Fibroblast of lung (primary cell): ENCODE measurements around the gene UBA3.

Experiments
- EZH2 ChIP-seq: IDR thresholded peaks from 2 replicates; pipeline ENCODE4 v1.5.1; 2012; ENCODE audit warnings: low read length, control low read depth, mild to moderate bottlenecking; ENCODE audit errors: missing control alignments
- TF ChIP-seq, protein P1 (sequence below), 2 donors: IDR thresholded peaks in 1 of 2; conservative IDR thresholded peaks in 1 of 2; 1 replicate in 1 of 2; 2 replicates in 1 of 2; pipeline ENCODE4 v1.5.1; 2011 to 2012; ENCODE audit warnings: low read length in 2 of 2, control low read depth in 1 of 2, inconsistent platforms in 1 of 2, low read depth in 1 of 2, mild to moderate bottlenecking in 1 of 2

DNA sequence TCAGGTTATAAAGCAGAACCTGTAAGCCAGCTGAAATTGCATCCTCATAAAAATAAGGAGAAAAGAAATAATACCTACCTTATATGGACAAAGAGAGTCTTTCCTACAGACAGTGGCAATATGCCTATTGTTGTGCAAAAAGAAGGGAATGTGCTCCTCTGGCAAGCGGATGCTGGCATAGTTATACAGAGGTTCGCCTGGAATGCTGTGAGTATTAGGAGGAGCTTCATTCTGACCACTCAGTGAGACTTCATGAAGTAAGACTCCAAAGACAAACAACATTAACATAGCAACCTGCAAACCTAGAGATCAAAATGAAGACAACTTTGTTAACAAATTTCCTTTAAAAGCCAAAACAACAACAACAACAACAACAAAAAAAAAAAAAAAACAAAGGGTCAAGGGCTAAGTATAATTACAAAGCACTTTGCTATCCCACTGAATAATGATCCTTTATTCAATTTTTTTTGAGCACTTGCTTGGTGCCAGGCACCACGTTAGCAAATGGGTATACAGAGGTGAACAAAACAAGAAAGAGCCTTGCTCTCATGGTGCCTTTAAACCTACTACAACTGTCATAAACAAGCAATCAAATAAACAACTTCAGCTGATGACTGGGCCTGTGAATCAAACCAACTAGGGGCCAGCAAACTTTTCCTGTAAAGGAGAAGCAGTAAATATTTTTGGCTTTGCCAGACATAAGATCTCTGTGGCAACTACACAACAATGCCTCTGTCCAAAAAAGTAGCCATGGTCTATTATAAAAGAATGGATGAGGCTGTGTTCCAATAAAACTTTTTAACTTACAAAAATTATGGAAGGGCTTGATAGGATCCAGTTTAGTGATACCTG lies 70.4 kb downstream of the UBA3 start:
- TF ChIP-seq, protein P1, sequence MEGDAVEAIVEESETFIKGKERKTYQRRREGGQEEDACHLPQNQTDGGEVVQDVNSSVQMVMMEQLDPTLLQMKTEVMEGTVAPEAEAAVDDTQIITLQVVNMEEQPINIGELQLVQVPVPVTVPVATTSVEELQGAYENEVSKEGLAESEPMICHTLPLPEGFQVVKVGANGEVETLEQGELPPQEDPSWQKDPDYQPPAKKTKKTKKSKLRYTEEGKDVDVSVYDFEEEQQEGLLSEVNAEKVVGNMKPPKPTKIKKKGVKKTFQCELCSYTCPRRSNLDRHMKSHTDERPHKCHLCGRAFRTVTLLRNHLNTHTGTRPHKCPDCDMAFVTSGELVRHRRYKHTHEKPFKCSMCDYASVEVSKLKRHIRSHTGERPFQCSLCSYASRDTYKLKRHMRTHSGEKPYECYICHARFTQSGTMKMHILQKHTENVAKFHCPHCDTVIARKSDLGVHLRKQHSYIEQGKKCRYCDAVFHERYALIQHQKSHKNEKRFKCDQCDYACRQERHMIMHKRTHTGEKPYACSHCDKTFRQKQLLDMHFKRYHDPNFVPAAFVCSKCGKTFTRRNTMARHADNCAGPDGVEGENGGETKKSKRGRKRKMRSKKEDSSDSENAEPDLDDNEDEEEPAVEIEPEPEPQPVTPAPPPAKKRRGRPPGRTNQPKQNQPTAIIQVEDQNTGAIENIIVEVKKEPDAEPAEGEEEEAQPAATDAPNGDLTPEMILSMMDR (conservative IDR thresholded peaks at IDR 0.05 in 1 of 2, IDR thresholded peaks at IDR 0.05 in 1 of 2; ENCODE audit: low read depth in 1 of 2, low read length in 2 of 2), result no peak
- no peak for TF ChIP-seq EZH2
